ENCODE results near the gene SC5D. TPM values are rescaled to one million over a fixed set of nuclear protein-coding genes. Genes with fewer than 3 reads are reported as not detected.

The SC5D gene
- total RNA-seq, 1 donor from 2014 or later: 40.4 TPM

DNA sequence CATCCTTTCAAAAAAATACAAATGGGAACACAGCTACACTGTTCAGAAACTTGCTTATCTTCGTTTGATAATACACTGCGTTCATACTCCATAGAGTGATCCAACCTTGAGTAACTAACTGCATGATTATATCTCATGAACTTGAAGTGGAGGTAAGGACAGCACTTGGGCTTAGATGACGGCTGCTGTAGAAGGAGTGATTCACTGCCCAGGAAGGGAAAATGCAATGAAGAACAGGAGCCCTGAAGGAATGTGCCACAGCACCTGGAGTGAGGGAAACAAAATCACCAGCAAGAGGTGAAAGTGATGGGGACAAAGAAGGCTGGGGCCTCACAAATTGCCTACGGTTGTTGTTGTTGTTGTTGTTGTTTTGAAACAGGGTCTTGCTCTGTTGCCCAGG, 44.1 kb upstream of the SC5D start:
- H3K4me1 Mint-ChIP-seq: peaks cover 3% of the 10 kb centered on the region
- ChIA-PET CTCF (interaction anchor here (0.6 to 1.4 kb wide), 3 partner anchors 16 to 343 kb away, joined by 3 read pairs; no protein-coding TSS in a partner anchor), POLR2A (no interaction called here)
- ATAC-seq (ENCODE audit: low read depth): no peak
- intact Hi-C loops (cut with micrococcal nuclease): loop anchor here (2.0 to 10.0 kb wide), 2 partner anchors 70 to 1256 kb away; no protein-coding TSS in a partner anchor
- peaks cover 3% of the 10 kb centered on the region for H3K9me3 Mint-ChIP-seq
- H3K4me3 Mint-ChIP-seq: no peak overlapping the region
- H3K27me3 Mint-ChIP-seq: peaks cover 2% of the 10 kb centered on the region
- no peaks in the 10 kb centered on the region for H3K36me3 Mint-ChIP-seq (ENCODE audit: low read depth)
- TF ChIP-seq, protein P1, sequence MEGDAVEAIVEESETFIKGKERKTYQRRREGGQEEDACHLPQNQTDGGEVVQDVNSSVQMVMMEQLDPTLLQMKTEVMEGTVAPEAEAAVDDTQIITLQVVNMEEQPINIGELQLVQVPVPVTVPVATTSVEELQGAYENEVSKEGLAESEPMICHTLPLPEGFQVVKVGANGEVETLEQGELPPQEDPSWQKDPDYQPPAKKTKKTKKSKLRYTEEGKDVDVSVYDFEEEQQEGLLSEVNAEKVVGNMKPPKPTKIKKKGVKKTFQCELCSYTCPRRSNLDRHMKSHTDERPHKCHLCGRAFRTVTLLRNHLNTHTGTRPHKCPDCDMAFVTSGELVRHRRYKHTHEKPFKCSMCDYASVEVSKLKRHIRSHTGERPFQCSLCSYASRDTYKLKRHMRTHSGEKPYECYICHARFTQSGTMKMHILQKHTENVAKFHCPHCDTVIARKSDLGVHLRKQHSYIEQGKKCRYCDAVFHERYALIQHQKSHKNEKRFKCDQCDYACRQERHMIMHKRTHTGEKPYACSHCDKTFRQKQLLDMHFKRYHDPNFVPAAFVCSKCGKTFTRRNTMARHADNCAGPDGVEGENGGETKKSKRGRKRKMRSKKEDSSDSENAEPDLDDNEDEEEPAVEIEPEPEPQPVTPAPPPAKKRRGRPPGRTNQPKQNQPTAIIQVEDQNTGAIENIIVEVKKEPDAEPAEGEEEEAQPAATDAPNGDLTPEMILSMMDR (IDR thresholded peaks at IDR 0.05): no peak
- H3K27ac Mint-ChIP-seq: no peak overlapping the region
- no peak for DNase-seq

DNA sequence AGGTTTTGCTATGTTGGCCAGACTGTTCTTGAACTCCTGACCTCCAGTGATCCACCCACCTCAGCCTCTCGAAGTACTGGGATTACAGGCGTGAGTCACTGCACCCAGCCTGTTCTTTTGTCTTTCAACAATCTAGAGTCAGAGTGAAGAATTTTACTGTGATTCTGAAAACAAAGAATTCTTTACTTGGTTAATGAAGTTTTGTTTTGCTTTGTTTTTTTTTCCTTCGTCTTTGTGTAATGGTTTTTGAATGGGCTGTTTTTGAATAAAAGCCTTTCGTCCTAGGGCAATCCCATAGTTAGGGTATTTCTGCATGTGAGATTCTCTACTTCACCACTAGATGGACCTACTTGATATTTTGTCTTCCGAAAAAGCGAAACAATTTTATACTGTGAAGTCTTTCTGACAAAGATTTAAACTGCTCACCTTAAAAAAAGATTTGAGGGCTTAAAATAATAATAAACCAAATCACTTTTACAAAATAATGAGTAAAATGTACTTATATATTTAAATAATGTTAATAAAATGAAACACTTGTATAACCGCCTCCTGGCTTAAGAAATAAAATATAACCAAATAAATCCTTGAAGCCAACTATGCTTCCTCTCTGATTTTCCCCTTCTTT, 43.4 kb upstream of the SC5D start:
- Mint-ChIP-seq H3K4me1 (peaks cover 3% of the 10 kb centered on the region), H3K27ac (no peak overlapping the region), H3K4me3 (no peak overlapping the region), H3K9me3 (peaks cover 3% of the 10 kb centered on the region), H3K36me3 (ENCODE audit: low read depth) (no peaks in the 10 kb centered on the region), H3K27me3 (peaks cover 4% of the 10 kb centered on the region)
- ChIA-PET CTCF (interaction anchor here (1.4 to 2.1 kb wide), 2 partner anchors 342 kb away, joined by 3 to 11 read pairs; no protein-coding TSS in a partner anchor), POLR2A (no interaction called here)
- DNase-seq: no peak
- peak; percentile 73 for ATAC-seq (ENCODE audit: low read depth)
- TF ChIP-seq, protein P1 (IDR thresholded peaks at IDR 0.05): peak; percentile 72
- intact Hi-C loops (cut with micrococcal nuclease): loop anchor here (1.0 to 10.0 kb wide), 5 partner anchors 43 to 1256 kb away; partner anchors contain the start of genes SC5D, SORL1 and SORL1-AS1

DNA sequence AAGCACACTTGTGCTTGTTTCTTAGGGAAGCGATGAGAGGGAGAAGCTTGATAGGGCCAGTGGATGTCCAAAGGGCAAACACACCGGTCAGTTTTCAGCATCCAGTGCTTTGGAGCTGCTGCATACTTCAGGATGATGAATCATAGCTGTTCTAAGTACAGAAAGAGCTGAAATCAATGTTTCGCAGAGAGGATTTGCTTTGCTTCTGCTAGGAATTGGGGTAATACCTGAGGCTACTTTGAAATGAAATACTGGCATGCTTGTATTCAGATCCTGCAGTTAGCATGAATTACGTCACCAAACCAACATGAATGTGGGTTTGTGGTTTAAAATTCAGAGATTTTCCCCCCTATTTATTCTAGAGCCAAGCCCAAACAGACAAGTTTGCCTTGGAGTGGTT, 41.7 kb upstream of the SC5D start:
- DNase-seq (no peak), ATAC-seq (ENCODE audit: low read depth) (no peak)
- Mint-ChIP-seq H3K27me3 (peaks cover 4% of the 10 kb centered on the region), H3K36me3 (ENCODE audit: low read depth) (no peaks in the 10 kb centered on the region), H3K4me3 (no peak overlapping the region), H3K27ac (no peak overlapping the region), H3K4me1 (peaks cover 3% of the 10 kb centered on the region), H3K9me3 (peaks cover 7% of the 10 kb centered on the region)
- TF ChIP-seq, protein P1 (IDR thresholded peaks at IDR 0.05): no peak
- intact Hi-C loops (cut with micrococcal nuclease): no loop called here
- POLR2A ChIA-PET: no interaction called here
- CTCF ChIA-PET: interaction anchor here (1.4 to 2.1 kb wide), 3 partner anchors 14 to 344 kb away, joined by 4 to 11 read pairs (median 6); no protein-coding TSS in a partner anchor

DNA sequence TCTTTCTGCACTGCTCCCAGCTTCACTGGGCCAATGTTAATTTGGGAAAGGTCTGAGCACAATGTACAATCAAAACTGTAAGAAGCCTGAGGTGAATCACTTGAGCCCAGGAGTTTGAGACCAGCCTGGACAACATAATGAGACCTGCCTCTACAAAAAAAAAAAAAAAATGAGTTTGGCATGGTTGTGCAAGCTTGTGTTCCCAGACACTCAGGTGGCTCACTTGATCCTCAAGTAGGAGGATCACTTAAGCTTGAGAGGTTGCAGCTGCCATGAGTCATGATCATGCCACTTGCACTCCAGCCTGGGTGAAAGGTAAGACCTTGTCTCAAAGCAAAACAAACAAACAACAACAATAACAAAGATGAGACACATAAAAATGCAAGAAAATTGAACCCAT, 38.6 kb upstream of the SC5D start:
- ATAC-seq (ENCODE audit: low read depth): no peak
- H3K9me3 Mint-ChIP-seq: peaks cover 7% of the 10 kb centered on the region
- CTCF ChIA-PET: no interaction called here
- H3K4me3 Mint-ChIP-seq: no peak overlapping the region
- DNase-seq: no peak
- TF ChIP-seq, protein P1 (IDR thresholded peaks at IDR 0.05): no peak
- intact Hi-C loops (cut with micrococcal nuclease): no loop called here
- POLR2A ChIA-PET: no interaction called here
- no peaks in the 10 kb centered on the region for H3K36me3 Mint-ChIP-seq (ENCODE audit: low read depth)
- peaks cover 3% of the 10 kb centered on the region for H3K4me1 Mint-ChIP-seq
- H3K27me3 Mint-ChIP-seq: peaks cover 5% of the 10 kb centered on the region
- H3K27ac Mint-ChIP-seq: no peak overlapping the region

DNA sequence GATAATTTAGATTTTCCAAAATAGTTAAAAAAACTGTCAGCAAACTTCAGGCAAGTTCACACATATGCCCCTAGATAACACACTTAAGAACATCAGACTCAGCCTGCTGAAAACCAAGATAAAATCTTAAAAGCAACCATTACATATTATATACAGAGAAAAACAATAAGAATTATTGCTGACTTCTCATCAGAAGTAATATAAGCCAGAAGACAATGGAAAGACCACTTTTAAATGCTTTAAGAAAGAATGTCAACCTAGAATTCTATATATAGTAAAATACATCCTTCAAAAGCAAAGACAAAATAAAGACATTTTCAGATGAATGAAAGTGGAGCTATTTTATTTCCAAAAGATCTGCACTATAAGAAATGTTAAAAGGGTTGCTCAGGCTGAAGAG, 37.8 kb upstream of the SC5D start:
- ATAC-seq (ENCODE audit: low read depth): no peak

More for the DNA sequence above, 37.8 kb upstream of the SC5D start:
- intact Hi-C loops (cut with micrococcal nuclease): no loop called here
- no peak for DNase-seq
- peaks cover 5% of the 10 kb centered on the region for H3K27me3 Mint-ChIP-seq
- no peak overlapping the region for H3K27ac Mint-ChIP-seq
- no peaks in the 10 kb centered on the region for H3K4me1 Mint-ChIP-seq
- H3K4me3 Mint-ChIP-seq: no peak overlapping the region
- H3K9me3 Mint-ChIP-seq: peaks cover 7% of the 10 kb centered on the region
- H3K36me3 Mint-ChIP-seq (ENCODE audit: low read depth): no peaks in the 10 kb centered on the region
- ChIA-PET POLR2A (no interaction called here), CTCF (no interaction called here)
- TF ChIP-seq, protein P1 (IDR thresholded peaks at IDR 0.05): no peak
